ENCODE results near the gene TBCCD1.

Gene TBCCD1

DNA sequence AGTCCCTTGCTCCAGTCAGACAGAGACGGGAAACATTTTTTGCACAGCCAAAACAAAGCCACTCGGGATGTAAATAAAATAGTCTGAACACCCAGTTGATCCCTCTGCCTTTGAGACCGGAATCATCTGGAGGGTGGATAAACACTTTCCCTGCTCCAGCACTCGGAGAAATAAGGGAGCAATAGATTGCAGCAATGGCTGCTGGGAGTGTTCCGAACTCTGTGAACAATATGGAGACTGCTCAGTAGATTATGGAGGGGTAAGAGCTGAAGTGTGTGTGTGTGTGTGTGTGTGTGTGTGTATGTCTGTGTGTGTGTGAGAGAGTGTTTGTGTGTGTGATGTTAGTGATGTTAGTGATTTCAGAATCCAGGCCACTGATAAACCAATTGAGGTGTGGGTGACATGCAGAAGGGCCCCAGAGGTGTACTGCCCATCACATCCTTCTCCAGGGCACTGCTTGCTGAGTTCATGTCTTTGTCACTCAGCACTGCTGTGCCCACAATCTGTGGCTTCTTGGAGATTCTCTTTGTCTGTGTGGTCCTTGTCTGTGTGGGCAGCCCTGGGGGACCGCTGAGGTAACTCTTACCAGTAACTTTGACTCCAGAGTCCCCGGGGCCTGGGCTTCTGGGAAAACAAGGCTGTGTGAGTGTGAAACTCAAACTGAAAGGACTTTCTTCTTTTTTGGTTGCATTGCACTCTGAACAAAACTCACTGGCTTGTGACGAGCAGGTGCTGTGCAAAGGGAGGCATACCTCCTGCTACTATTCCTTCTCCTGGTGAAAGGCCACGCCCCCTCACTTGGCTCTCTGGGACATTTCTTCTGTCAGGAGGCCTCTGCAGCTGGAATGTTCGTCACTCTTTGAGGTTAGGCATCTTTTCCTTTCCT lies 45.9 kb downstream of the TBCCD1 start:
- Histone ChIP-seq H3K4me2 (ENCODE audit: low read length) (peak overlapping the region; percentile 54), H3K4me1 (ENCODE audit: insufficient read depth, low read length, severe bottlenecking) (peaks cover 69% of the 10 kb centered on the region)
- TF ChIP-seq EZH2 (IDR thresholded peaks at IDR 0.05; ENCODE audit: borderline replicate concordance, low read length): no peak
- TF ChIP-seq, protein P1, sequence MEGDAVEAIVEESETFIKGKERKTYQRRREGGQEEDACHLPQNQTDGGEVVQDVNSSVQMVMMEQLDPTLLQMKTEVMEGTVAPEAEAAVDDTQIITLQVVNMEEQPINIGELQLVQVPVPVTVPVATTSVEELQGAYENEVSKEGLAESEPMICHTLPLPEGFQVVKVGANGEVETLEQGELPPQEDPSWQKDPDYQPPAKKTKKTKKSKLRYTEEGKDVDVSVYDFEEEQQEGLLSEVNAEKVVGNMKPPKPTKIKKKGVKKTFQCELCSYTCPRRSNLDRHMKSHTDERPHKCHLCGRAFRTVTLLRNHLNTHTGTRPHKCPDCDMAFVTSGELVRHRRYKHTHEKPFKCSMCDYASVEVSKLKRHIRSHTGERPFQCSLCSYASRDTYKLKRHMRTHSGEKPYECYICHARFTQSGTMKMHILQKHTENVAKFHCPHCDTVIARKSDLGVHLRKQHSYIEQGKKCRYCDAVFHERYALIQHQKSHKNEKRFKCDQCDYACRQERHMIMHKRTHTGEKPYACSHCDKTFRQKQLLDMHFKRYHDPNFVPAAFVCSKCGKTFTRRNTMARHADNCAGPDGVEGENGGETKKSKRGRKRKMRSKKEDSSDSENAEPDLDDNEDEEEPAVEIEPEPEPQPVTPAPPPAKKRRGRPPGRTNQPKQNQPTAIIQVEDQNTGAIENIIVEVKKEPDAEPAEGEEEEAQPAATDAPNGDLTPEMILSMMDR (IDR thresholded peaks at IDR 0.05; ENCODE audit: low read length): no peak

DNA sequence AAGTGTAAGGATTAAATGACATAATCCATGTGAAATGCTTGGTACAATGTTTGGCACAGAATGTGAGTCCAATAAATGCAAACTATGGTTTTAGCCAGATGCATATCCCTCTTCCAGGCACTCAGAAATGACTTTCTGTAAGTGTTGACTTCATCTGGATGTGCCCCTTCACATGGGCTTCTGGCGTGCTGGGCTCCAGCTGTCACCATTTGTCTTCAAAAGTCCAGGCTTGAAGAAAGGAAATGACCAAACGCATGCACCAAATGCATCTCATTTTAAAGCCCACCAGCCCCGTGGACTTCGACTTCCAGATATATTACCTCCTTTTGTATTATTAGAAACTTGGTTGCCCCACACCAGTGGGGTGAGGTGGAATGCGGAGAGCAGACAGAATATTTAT lies 46.7 kb downstream of the TBCCD1 start:
- no peaks in the 10 kb centered on the region for H4K20me1 ChIP-seq (ENCODE audit: insufficient read depth, low read length)
- H3K27ac ChIP-seq (ENCODE audit: low read depth, low read length, poor library complexity, severe bottlenecking): peak overlapping the region; percentile 93
- no peaks in the 10 kb centered on the region for H3K27me3 ChIP-seq (ENCODE audit: insufficient read depth, low read length)
- no peak overlapping the region; the same call in 1 of the 2 replicates for H3K9ac ChIP-seq (ENCODE audit: low read length)
- no peaks in the 10 kb centered on the region for H3K9me3 ChIP-seq (ENCODE audit: low read length)
- TF ChIP-seq EZH2 (IDR thresholded peaks at IDR 0.05; ENCODE audit: borderline replicate concordance, low read length): no peak
- TF ChIP-seq, protein P1 (IDR thresholded peaks at IDR 0.05; ENCODE audit: low read length): no peak
- H2AFZ ChIP-seq (ENCODE audit: low read length): no peak overlapping the region
- H3K4me2 ChIP-seq (ENCODE audit: low read length): no peak overlapping the region
- H3K79me2 ChIP-seq (ENCODE audit: insufficient read depth, low read length): no peaks in the 10 kb centered on the region
- no peaks in the 10 kb centered on the region for H3K9me2 ChIP-seq (ENCODE audit: low read depth, low read length)
- no peaks in the 10 kb centered on the region for H3K36me3 ChIP-seq (ENCODE audit: insufficient read depth, low read length)
- H3K4me1 ChIP-seq (ENCODE audit: insufficient read depth, low read length, severe bottlenecking): peaks cover 69% of the 10 kb centered on the region
- H3F3A ChIP-seq (ENCODE audit: insufficient read depth, low read length): 0 out of 2 replicates have a peak, but pooled peaks cover 4% of the 10 kb centered on the region
- H3K4me3 ChIP-seq (ENCODE audit: low read depth, low read length, poor library complexity, severe bottlenecking): no peak overlapping the region

More for the DNA sequence above, 45.9 kb downstream of the TBCCD1 start:
- Histone ChIP-seq H3F3A (ENCODE audit: insufficient read depth, low read length) (0 out of 2 replicates have a peak, but pooled peaks cover 9% of the 10 kb centered on the region), H3K9me3 (ENCODE audit: low read length) (no peaks in the 10 kb centered on the region), H3K4me3 (ENCODE audit: low read depth, low read length, poor library complexity, severe bottlenecking) (peak overlapping the region; percentile 9), H3K36me3 (ENCODE audit: insufficient read depth, low read length) (no peaks in the 10 kb centered on the region), H2AFZ (ENCODE audit: low read length) (peak overlapping the region; percentile 21; the same call in 1 of the 2 replicates), H3K27me3 (ENCODE audit: insufficient read depth, low read length) (no peaks in the 10 kb centered on the region), H4K20me1 (ENCODE audit: insufficient read depth, low read length) (no peaks in the 10 kb centered on the region), H3K9me2 (ENCODE audit: low read depth, low read length) (no peaks in the 10 kb centered on the region), H3K27ac (ENCODE audit: low read depth, low read length, poor library complexity, severe bottlenecking) (peak overlapping the region; percentile 93), H3K79me2 (ENCODE audit: insufficient read depth, low read length) (no peaks in the 10 kb centered on the region), H3K9ac (ENCODE audit: low read length) (peak overlapping the region; percentile 51)

DNA sequence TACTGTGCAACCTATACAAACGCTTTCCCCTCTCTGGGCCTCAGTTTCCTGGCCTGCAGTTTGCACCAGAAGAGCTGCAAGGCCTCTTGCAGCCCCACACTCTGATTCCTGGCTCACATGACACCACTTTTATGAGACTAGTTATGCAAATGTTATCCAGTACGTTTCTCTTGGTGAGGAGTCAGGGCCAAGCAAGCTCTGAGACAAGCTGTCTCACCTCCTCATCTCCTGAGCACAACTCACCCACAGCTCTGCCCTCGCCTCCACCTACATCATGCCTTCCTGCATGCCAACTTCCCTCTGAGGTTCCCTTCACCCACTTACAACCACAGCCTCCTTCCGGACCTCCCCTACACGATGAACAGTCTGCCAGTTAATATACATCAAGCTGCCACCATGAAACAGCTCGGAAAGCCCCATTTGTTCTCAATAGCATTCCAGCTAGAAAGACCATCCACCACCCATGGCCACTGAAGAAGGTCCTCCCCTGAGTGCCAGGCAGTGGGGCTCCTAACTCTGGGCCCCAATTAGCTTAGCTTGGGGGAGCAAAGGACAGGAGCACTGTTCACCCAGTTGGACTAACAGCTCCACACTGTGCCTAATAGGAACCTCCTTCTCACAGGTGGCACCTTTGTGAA lies 48.0 kb downstream of the TBCCD1 start:
- Histone ChIP-seq H3K27ac (ENCODE audit: low read depth, low read length, poor library complexity, severe bottlenecking) (peak overlapping the region; percentile 93), H4K20me1 (ENCODE audit: insufficient read depth, low read length) (no peaks in the 10 kb centered on the region), H3K36me3 (ENCODE audit: insufficient read depth, low read length) (no peaks in the 10 kb centered on the region), H3K4me3 (ENCODE audit: low read depth, low read length, poor library complexity, severe bottlenecking) (no peak overlapping the region), H3K79me2 (ENCODE audit: insufficient read depth, low read length) (no peaks in the 10 kb centered on the region), H3K9ac (ENCODE audit: low read length) (peak overlapping the region; percentile 52), H3K4me1 (ENCODE audit: insufficient read depth, low read length, severe bottlenecking) (peaks cover 67% of the 10 kb centered on the region), H3F3A (ENCODE audit: insufficient read depth, low read length) (0 out of 2 replicates have a peak, but pooled peaks cover 4% of the 10 kb centered on the region), H3K9me3 (ENCODE audit: low read length) (no peaks in the 10 kb centered on the region), H2AFZ (ENCODE audit: low read length) (no peak overlapping the region), H3K9me2 (ENCODE audit: low read depth, low read length) (no peaks in the 10 kb centered on the region), H3K4me2 (ENCODE audit: low read length) (peak overlapping the region; percentile 56), H3K27me3 (ENCODE audit: insufficient read depth, low read length) (no peaks in the 10 kb centered on the region)
- TF ChIP-seq, protein P1 (IDR thresholded peaks at IDR 0.05; ENCODE audit: low read length): no peak
- no peak for TF ChIP-seq EZH2 (IDR thresholded peaks at IDR 0.05; ENCODE audit: borderline replicate concordance, low read length)

Measured in OCI-LY1 (cell line).